ENCODE results near the gene LRRK1.

The LRRK1 gene

DNA sequence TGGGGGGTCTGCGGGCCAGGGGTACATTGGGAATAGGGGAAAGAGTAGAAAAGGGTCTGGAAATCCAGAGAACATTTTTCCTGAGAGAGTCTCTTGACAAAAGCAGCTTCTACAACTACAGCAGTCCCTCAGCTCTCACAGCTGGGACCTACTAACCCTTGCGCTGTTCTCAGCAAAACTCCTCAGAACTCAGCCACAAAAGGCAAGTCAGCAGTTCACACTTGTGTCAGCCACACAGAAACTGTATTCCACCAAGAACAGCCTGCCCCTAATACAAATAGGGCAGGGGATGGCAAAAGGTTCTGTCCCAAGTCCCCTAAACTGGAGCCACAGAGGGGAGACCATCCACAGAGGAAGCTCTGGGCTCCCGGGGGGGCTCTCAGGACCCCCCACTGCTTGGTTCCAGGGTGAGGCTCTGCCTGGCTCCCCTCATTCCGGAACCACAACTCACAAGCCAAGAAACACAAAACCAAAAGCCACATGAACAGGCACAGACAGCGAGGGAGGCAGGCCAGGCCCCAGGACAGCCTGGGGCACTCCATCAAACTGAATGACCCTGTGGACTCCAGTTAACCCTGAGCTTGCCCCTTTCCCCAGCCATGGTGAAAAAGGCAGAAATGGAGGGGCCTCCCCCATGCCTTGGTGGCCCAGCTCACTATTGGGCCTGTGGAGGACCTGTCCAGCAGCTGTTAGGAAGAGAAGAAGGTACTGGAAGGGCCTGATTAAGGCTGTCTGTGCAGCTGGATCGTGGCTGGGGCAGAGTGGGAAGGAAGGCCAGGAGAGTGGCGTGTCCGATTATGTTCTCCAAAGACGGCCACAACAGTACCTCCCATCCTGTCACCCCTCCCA, 170.6 kb downstream of the LRRK1 start:
- Histone ChIP-seq H3K27ac (ENCODE audit: insufficient read depth in 1 of 2, low read depth in 1 of 2, low read length in 2 of 2, poor library complexity in 1 of 2, severe bottlenecking in 2 of 2) (no peak overlapping the region), H3K4me1 (ENCODE audit: control extremely low read depth in 1 of 4, control insufficient read depth in 4 of 4, insufficient read depth in 4 of 4, low read length in 3 of 4) (peaks cover 5 to 38% (median 34%) of the 10 kb centered on the region in 4 experiments), H3K4me3 (ENCODE audit: control insufficient read depth in 1 of 7, extremely low read depth in 1 of 7, insufficient read depth in 4 of 7, low read depth in 2 of 7, low read length in 6 of 7) (no peak overlapping the region), H3K36me3 (ENCODE audit: control insufficient read depth in 4 of 4, insufficient read depth in 4 of 4, low read length in 3 of 4) (no peaks in the 10 kb centered on the region), H3K27me3 (replicated peaks in 2 of 5; ENCODE audit: control insufficient read depth in 4 of 5, insufficient read depth in 5 of 5, low read length in 4 of 5) (no peaks in the 10 kb centered on the region), H3K9me3 (ENCODE audit: control extremely low read depth in 1 of 5, control insufficient read depth in 4 of 5, insufficient read depth in 2 of 5, low read depth in 1 of 5, low read length in 4 of 5) (peaks cover 0 to 4% (median 0%) of the 10 kb centered on the region in 5 experiments)
- POLR2A ChIA-PET = interaction anchor here (0.5 kb wide), 1 partner anchor 162 kb away, joined by 3 read pairs; the partner anchor contains the start of gene CHSY1
- CTCF ChIA-PET = interaction anchor here (0.7 to 7.2 kb wide), 25 partner anchors 11 to 184 kb away, joined by 3 to 31 read pairs (median 4); partner anchors contain the start of gene CHSY1
- WGBS (ENCODE audit: insufficient coverage) = 78% methylated on average over 3 of the region's 9 CpGs
- DNase-seq = peak in 1 of 3 donors; percentile 20

DNA sequence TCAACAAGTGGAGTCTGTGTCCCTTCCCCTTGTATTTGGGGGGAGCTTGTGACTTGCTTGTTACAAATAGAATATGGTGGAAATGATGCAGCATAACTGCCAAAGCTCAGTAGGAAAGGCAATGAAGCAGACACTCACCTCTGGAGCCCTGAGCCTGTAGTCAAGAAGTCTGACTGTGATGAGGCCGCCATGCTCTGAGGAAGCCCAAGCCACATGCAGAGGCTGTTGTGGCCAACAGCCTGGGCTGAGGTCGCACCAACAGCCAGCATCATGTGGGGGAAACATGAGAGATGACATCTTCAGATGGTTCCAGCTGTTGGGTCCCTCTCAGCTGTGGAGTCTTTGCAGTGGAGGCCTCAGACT, 171.3 kb downstream of the LRRK1 start:
- ChIA-PET POLR2A (no interaction called here), CTCF (interaction anchor here (0.7 to 7.2 kb wide), 23 partner anchors 10 to 183 kb away, joined by 3 to 31 read pairs (median 4); partner anchors contain the start of gene CHSY1)
- no peaks in the 10 kb centered on the region for H3K27me3 ChIP-seq (replicated peaks in 2 of 5; ENCODE audit: control insufficient read depth in 4 of 5, insufficient read depth in 5 of 5, low read length in 4 of 5)
- H3K27ac ChIP-seq (ENCODE audit: insufficient read depth in 1 of 2, low read depth in 1 of 2, low read length in 2 of 2, poor library complexity in 1 of 2, severe bottlenecking in 2 of 2) = no peak overlapping the region
- H3K4me3 ChIP-seq (ENCODE audit: control insufficient read depth in 1 of 7, extremely low read depth in 1 of 7, insufficient read depth in 4 of 7, low read depth in 2 of 7, low read length in 6 of 7) = no peak overlapping the region
- 100% methylated on average over 2 of the region's 2 CpGs for WGBS (ENCODE audit: insufficient coverage)
- peak in 2 of 3 donors; percentile 58 to 69 for DNase-seq
- H3K9me3 ChIP-seq (ENCODE audit: control extremely low read depth in 1 of 5, control insufficient read depth in 4 of 5, insufficient read depth in 2 of 5, low read depth in 1 of 5, low read length in 4 of 5) = peaks cover 0 to 4% (median 0%) of the 10 kb centered on the region in 5 experiments
- H3K36me3 ChIP-seq (ENCODE audit: control insufficient read depth in 4 of 4, insufficient read depth in 4 of 4, low read length in 3 of 4) = no peaks in the 10 kb centered on the region
- H3K4me1 ChIP-seq (ENCODE audit: control extremely low read depth in 1 of 4, control insufficient read depth in 4 of 4, insufficient read depth in 4 of 4, low read length in 3 of 4) = peaks cover 5 to 38% (median 34%) of the 10 kb centered on the region in 4 experiments

- 96% methylated on average over 20 of the region's 20 CpGs for WGBS (ENCODE audit: insufficient coverage)
- no peak for DNase-seq
These were observed 172.2 kb downstream of the LRRK1 start for GRCh38 chr15:101091080-101092017.

DNA sequence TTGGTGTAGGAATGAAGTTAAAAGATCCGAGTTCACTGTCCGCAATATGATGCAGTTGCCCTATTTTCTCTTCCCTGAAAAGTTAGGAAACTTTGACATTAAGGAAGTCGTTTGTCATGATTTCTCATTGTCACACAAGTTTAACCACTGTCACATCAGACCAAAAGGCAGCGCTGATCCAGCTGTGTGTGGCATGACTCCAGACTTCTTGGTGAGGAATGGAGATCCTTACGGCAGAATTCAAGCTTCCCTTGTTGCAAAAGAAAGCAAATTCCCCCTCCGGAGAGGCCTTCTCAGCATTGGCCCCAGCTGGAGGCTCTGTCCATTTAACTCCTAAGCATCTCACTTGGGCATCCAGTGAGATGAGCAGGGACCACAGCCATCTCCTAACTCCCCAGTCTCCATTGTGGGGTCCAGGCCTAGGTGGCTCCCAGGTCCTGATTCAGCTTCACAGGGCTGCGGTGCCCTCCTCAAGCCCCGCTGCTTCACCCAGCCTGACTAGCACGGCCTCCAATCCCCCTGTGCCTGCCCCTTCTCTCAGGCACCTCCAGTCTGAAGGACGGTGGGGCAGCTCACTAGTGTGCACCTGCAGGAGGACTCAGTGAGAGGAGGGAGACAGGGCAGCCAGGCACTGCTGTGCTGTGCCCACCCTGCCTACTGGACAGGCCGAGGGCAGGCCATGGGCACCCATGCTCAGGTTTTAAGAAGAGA, 173.2 kb downstream of the LRRK1 start:
- Histone ChIP-seq H3K36me3 (ENCODE audit: control insufficient read depth in 4 of 4, insufficient read depth in 4 of 4, low read length in 3 of 4) (no peaks in the 10 kb centered on the region), H3K4me3 (ENCODE audit: control insufficient read depth in 1 of 7, extremely low read depth in 1 of 7, insufficient read depth in 4 of 7, low read depth in 2 of 7, low read length in 6 of 7) (no peak overlapping the region), H3K27me3 (replicated peaks in 2 of 5; ENCODE audit: control insufficient read depth in 4 of 5, insufficient read depth in 5 of 5, low read length in 4 of 5) (no peaks in the 10 kb centered on the region), H3K9me3 (ENCODE audit: control extremely low read depth in 1 of 5, control insufficient read depth in 4 of 5, insufficient read depth in 2 of 5, low read depth in 1 of 5, low read length in 4 of 5) (peaks cover 0 to 4% (median 0%) of the 10 kb centered on the region in 5 experiments), H3K4me1 (ENCODE audit: control extremely low read depth in 1 of 4, control insufficient read depth in 4 of 4, insufficient read depth in 4 of 4, low read length in 3 of 4) (peaks cover 5 to 29% (median 26%) of the 10 kb centered on the region in 4 experiments), H3K27ac (ENCODE audit: insufficient read depth in 1 of 2, low read depth in 1 of 2, low read length in 2 of 2, poor library complexity in 1 of 2, severe bottlenecking in 2 of 2) (no peak overlapping the region)
- no peak for DNase-seq
- CTCF ChIA-PET = interaction anchor here (1.5 to 7.2 kb wide), 6 partner anchors 9 to 165 kb away, joined by 4 to 31 read pairs (median 10); no protein-coding TSS in a partner anchor
- POLR2A ChIA-PET = no interaction called here
- 96% methylated on average over 6 of the region's 11 CpGs for WGBS (ENCODE audit: insufficient coverage)

More at GRCh38 chr15:101091080-101092017, 172.2 kb downstream of the LRRK1 start:
- no peak overlapping the region for H3K4me3 ChIP-seq (ENCODE audit: control insufficient read depth in 1 of 7, extremely low read depth in 1 of 7, insufficient read depth in 4 of 7, low read depth in 2 of 7, low read length in 6 of 7)
- H3K27ac ChIP-seq (ENCODE audit: insufficient read depth in 1 of 2, low read depth in 1 of 2, low read length in 2 of 2, poor library complexity in 1 of 2, severe bottlenecking in 2 of 2) = no peak overlapping the region
- H3K36me3 ChIP-seq (ENCODE audit: control insufficient read depth in 4 of 4, insufficient read depth in 4 of 4, low read length in 3 of 4) = no peaks in the 10 kb centered on the region
- H3K9me3 ChIP-seq (ENCODE audit: control extremely low read depth in 1 of 5, control insufficient read depth in 4 of 5, insufficient read depth in 2 of 5, low read depth in 1 of 5, low read length in 4 of 5) = peaks cover 0 to 4% (median 0%) of the 10 kb centered on the region in 5 experiments
- no peaks in the 10 kb centered on the region for H3K27me3 ChIP-seq (replicated peaks in 2 of 5; ENCODE audit: control insufficient read depth in 4 of 5, insufficient read depth in 5 of 5, low read length in 4 of 5)
- CTCF ChIA-PET = interaction anchor here (1.0 to 7.2 kb wide), 8 partner anchors 10 to 166 kb away, joined by 3 to 31 read pairs (median 10); no protein-coding TSS in a partner anchor
- POLR2A ChIA-PET = no interaction called here
- H3K4me1 ChIP-seq (ENCODE audit: control extremely low read depth in 1 of 4, control insufficient read depth in 4 of 4, insufficient read depth in 4 of 4, low read length in 3 of 4) = peaks cover 5 to 38% (median 33%) of the 10 kb centered on the region in 4 experiments

- WGBS (ENCODE audit: insufficient coverage) = 96% methylated on average over 12 of the region's 12 CpGs
- DNase-seq = no peak
- Histone ChIP-seq H3K36me3 (ENCODE audit: control insufficient read depth in 4 of 4, insufficient read depth in 4 of 4, low read length in 3 of 4) (no peaks in the 10 kb centered on the region), H3K4me3 (ENCODE audit: control insufficient read depth in 1 of 7, extremely low read depth in 1 of 7, insufficient read depth in 4 of 7, low read depth in 2 of 7, low read length in 6 of 7) (no peak overlapping the region), H3K4me1 (ENCODE audit: control extremely low read depth in 1 of 4, control insufficient read depth in 4 of 4, insufficient read depth in 4 of 4, low read length in 3 of 4) (peaks cover 3 to 24% (median 20%) of the 10 kb centered on the region in 4 experiments), H3K27me3 (replicated peaks in 2 of 5; ENCODE audit: control insufficient read depth in 4 of 5, insufficient read depth in 5 of 5, low read length in 4 of 5) (no peaks in the 10 kb centered on the region), H3K9me3 (ENCODE audit: control extremely low read depth in 1 of 5, control insufficient read depth in 4 of 5, insufficient read depth in 2 of 5, low read depth in 1 of 5, low read length in 4 of 5) (peaks cover 0 to 4% (median 0%) of the 10 kb centered on the region in 5 experiments), H3K27ac (ENCODE audit: insufficient read depth in 1 of 2, low read depth in 1 of 2, low read length in 2 of 2, poor library complexity in 1 of 2, severe bottlenecking in 2 of 2) (no peak overlapping the region)
- POLR2A ChIA-PET = no interaction called here
- CTCF ChIA-PET = interaction anchor here (1.5 to 7.2 kb wide), 6 partner anchors 9 to 165 kb away, joined by 4 to 31 read pairs (median 10); no protein-coding TSS in a partner anchor
These were observed 173.7 kb downstream of the LRRK1 start for GRCh38 chr15:101092867-101093202.

DNA sequence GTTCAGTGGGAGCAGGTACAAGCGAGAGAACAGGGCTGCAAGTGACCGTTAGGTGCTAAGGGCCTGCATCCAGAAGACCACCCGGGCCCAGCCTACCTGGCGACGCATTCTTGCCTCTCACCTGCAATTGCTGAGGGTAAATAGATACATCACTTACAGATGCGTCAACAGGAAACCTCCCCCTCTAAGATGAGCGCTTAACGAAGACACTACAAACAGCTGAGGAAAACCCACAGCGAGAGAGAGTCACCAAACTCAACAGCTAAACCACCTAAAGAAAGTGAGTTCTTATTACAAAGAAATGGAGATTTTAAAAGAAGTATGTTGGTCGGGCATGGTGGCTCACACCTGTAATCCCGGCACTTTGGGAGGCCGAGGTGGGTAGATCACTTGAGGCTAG, 174.8 kb downstream of the LRRK1 start:
- Histone ChIP-seq H3K27ac (ENCODE audit: insufficient read depth in 1 of 2, low read depth in 1 of 2, low read length in 2 of 2, poor library complexity in 1 of 2, severe bottlenecking in 2 of 2) (no peak overlapping the region), H3K27me3 (replicated peaks in 2 of 5; ENCODE audit: control insufficient read depth in 4 of 5, insufficient read depth in 5 of 5, low read length in 4 of 5) (no peaks in the 10 kb centered on the region), H3K36me3 (ENCODE audit: control insufficient read depth in 4 of 4, insufficient read depth in 4 of 4, low read length in 3 of 4) (no peaks in the 10 kb centered on the region), H3K9me3 (ENCODE audit: control extremely low read depth in 1 of 5, control insufficient read depth in 4 of 5, insufficient read depth in 2 of 5, low read depth in 1 of 5, low read length in 4 of 5) (peaks cover 0 to 4% (median 0%) of the 10 kb centered on the region in 5 experiments), H3K4me3 (ENCODE audit: control insufficient read depth in 1 of 7, extremely low read depth in 1 of 7, insufficient read depth in 4 of 7, low read depth in 2 of 7, low read length in 6 of 7) (no peak overlapping the region), H3K4me1 (ENCODE audit: control extremely low read depth in 1 of 4, control insufficient read depth in 4 of 4, insufficient read depth in 4 of 4, low read length in 3 of 4) (peaks cover 0 to 13% (median 10%) of the 10 kb centered on the region in 4 experiments)
- CTCF ChIA-PET = interaction anchor here (0.9 to 3.4 kb wide), 6 partner anchors 7 to 194 kb away, joined by 3 to 11 read pairs (median 6); no protein-coding TSS in a partner anchor
- no peak for DNase-seq
- POLR2A ChIA-PET = no interaction called here
- 92% methylated on average over 4 of the region's 12 CpGs for WGBS (ENCODE audit: insufficient coverage)
